CD1c-positive myeloid dendritic cell (primary cell): ENCODE data around the gene CFAP299.
"Not testable (repeated sequence)": the region's sequence is repeated elsewhere in the genome, so short reads cannot be mapped to it uniquely, and the experiment has no call there.

Source experiments
- DNase-seq: peaks from one replicate; pipeline ENCODE4 v3.0.0-alpha.2; 2016; ENCODE audit errors: extremely low spot score

The CFAP299 gene

DNA sequence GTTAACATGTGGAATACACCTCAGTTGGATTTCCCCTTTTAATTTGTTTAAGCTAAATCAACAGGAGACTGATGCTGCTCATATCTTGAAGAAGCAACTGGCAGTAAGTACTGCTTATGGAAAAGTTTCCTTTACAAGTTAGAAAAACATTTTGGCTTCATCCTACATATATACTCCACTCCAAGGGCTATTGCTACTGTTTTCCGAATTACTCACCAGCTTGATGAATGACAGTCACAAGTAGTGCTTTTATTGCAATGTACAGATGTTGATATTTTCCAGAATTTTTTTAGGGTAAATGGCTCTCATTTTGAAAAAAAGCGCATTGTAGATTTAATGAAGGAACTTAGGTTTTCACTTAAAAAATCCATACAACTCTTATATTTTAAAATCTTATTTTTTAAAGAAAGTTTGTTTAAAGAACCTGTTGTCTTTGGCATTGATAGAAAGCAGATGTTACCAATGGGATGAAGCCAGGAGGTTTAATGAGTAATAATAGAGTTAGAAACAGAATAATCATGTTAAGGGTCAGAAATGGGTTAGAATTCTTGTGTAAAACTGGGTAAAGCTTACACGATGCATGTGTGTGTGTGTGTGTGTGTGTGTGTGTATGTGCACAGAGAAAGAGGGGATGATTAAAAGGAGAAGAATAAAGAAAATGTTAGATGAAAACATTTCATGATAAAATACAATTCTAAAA, 272.9 kb downstream of the CFAP299 start:
- no peak for DNase-seq

DNA sequence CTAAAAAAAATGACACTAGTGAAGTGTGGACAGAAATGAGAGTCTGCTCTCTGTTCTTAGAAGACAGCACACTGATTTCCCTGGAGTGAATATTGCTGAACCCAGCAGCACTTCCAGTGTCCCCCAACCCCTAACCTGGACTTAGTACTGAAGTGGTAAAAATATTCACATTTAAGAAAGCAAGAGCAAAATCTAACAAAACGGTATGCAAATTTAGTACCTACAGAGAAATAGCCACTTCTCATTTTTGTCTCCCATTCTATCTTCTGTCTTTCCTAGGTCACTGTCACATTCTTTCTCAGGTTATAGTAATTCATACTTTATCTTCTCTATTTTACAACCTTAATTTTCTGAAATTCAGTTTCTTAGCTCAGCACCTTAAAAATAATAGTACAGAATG, 274.7 kb downstream of the CFAP299 start:
- DNase-seq = no peak

DNA sequence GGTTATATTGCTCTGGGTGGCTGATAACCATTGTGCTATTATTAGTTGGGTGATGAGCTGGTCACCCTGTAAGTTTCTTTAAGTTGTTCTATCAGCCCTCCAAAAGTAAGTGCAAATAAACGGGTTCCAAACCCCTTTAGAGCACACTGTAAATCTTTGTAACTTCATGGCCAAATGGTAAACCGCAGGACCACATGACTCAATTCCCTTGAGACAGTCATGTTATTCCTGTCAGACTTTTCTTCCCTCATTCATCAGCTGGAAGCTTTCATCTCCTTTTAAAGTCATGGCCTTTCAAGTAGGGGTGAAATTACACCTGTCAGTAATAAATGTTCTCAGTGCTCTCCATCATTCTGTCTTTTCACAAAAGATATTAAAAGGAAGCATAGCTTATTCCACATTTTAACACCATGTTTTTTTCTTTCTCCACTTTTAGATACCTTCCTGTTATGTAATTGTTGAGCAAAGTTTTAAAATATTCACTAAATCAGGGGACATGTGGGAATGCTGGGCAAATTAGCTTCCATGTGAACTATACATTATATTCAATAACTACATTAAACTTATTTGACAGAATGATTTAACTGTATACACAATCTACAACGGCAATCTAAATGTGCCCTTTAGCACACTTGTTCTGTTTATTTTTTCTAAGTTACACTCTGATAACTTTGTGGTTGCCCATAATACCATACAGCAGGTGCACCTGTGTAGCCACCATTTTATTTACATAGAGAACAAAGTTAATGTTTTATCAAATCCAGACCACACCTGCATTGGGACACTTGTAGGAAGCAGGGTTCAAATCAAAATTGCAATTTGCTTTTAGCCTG, 275.5 kb downstream of the CFAP299 start:
- no peak for DNase-seq

DNA sequence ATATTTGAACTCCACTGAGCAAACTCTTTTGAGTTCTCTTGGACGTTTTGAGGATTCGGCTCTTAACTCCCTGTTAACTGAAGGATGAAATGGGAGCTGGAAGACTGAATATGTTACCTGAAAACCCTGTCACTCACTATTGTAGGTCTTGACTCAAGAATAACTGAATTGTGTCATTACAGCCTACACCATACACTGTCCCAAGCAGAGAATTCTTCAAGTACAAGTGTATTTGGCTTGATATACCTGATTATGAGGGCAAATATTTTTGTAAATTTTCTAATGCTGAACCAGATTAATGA, 276.1 kb downstream of the CFAP299 start:
- no peak for DNase-seq

DNA sequence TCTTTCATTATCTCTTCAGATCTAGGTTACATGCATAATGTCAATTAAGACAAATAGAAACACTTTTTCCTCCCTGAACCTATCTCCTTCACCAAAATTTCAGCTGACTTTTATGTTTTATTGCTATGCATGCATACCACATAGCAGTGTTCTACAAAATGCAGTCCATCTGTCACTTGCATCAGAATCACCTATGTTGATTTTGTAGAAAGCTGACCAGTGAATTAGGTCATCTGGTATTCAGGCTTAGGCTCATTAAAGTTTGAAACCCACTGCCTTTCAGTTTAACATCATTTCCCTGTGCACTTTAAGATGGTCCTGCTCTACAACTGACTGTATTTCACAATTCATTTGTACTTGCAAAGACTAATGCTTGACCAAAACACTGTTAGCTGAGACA, 277.9 kb downstream of the CFAP299 start:
- no peak for DNase-seq

DNA sequence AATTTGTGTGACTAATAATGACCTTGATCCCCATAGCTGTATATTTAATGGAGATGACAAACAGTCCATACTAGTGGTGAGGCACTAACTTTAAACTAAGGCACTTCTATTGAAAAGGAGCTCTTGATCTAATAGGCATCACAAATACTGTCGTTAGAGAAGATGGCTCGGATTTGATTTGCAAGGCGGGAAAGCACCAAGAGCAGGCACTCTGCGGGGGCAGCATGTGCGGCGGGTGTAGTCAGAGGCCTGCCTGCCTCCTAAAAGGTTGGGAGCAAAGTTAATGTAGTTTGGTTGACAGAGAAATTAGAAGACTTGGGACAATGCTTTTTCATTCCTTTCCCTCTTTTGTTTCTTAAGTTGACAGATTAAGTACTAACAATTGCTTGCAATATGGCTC, 278.8 kb downstream of the CFAP299 start:
- DNase-seq = no peak

DNA sequence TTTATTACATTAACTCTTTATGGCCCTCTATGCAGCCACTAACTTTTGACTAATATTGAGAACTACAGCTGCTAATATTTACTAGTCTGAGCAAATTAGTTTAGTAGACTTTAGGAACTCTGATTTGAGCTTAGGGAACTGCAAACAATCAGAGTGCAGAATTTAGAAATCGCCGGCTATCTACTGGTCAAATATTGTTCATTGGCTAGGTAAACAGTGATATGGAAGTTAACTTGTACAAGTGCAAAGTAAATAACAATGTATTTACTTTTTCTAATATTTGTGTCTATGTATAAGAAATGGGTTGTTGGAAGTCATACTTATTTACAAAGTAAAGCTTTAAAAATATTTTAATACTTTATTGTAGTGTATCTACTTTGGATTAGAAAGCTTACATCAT, 279.6 kb downstream of the CFAP299 start:
- no peak for DNase-seq

DNA sequence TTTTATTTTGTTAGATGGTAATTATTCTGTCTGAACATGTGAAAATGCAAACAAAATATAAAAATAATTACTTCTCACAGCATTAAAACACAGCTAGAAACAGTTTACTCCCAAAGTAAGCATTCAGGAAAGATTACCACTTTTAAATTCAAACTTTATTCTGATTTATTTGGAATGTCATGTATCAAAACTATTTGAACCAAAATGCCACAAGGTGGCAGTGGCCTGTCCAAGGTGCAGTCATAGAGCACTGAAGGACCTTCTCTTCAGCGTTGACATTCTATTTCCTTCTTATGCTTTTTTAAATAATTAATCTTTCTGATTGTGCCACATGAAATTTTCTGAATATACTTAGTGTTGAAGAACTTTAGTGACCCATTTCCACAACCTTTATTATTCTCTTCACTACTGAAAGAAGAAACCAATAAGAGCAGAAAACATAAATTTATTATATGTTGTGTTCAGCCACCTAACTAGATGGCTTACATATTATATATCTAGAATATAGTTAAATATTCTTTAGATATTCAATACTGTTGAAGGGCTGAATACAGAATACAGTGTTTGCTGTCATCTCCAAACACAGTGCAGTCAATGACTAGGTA, 283.6 kb downstream of the CFAP299 start:
- no peak for DNase-seq

DNA sequence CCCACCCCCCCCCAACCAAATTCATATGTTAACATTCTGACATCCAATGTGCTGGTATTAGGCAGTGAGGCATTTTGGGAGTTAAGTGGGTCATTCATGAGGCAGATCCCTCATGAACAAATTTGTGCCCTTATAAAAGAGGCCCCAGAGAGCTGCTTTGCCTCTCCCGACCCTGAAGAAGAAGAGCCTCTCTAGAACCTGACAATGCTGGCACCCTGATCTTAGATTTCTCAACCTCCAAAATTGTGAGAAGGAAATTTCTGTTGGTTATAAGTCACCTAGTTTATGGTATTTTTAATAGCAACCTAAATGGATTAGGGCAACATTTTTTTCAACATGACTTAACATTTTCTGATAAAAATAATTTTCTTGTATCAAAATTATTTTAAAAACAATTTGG, 296.3 kb downstream of the CFAP299 start:
- DNase-seq = no peak

DNA sequence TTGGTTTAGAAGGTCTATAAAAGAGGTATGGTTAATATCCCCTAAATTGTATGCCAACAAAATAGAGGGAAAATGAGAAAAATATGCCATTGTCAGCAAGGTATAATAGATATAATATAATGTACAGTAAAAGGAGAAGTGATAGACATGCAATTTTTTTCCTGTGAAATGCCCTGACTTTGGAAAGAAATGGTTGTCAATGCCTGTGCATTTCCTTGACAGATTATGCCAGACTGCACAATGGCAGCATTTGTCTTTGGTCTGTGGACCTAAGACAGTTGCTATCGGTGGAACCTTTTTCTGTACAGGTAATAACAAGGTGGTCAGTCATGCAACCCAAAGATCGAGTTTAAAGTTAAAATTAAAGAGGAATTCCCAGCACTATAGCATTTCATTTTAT, 301.7 kb downstream of the CFAP299 start:
- DNase-seq = no peak

DNA sequence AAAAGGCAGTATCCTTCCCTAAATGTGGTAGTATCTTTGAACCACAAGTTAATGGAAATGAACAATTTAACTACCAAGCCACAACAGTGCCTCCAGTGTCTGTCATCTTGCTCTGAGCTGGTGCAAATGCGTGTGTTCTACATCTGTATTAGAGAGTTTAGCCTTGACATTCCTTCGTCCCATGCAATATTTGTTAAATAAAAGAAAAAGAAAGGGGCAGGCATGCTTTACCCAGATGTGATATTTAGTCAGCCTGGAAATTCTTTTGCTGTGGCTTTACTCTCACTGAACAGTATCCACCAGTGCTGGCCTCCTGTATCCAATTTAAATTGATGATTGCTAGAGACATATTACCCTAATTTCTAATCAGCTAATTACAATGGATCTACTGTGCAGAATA, 310.5 kb downstream of the CFAP299 start:
- no peak for DNase-seq

DNA sequence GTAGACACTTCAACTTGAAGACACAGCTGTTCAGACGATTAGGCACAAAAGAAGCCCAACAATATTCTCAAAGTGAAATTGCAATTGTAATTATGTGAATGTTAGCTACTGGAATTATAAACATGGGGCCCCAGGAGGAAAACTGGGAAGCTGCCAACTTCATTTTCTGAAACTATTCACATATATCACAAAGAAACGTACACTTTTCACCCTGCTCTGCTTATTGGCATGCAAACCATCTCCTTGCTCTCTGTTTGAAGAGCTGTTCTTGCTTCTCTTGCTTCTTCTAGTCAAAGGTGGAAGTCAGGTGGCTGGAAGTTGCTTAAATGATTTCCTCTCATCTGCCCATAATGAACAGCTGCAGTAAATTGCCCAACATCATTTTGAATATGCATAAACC, 320.1 kb downstream of the CFAP299 start:
- no peak for DNase-seq

DNA sequence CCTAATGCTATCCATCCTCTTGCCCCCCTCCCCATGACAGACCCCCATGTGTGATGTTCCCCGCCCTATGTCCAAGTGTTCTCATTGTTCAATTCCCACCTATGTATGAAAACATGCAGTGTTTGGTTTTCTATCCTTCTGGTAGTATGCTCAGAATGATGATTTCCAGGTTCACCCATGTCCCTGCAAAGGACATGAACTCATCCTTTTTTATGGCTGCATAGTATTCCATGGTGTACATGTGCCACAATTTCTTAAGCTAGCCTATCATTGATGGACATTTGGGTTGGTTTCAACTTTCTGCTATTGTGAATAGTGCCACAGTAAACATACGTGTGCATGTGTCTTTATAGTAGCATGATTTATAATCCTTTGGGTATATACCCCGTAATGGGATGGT, 334.6 kb downstream of the CFAP299 start:
- DNase-seq = not testable (repeated sequence)

DNA sequence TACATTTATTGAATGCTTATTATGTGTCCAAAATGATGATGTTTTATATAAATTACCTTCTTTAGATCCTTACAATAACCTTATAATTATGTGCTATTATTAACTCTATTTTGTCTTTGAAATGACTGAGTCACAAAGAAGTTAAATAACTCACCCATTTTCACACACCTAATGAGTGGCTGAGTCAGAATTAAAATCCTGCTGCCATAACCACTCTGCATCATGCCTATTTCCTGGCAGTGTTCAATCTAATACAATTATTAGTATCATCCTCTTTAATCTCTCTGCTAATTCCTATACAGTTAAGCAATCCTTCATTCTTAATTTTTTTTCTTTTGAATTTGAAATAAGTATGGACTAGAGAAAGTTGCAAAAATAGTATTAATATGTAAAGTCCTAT, 342.9 kb downstream of the CFAP299 start:
- no peak for DNase-seq

DNA sequence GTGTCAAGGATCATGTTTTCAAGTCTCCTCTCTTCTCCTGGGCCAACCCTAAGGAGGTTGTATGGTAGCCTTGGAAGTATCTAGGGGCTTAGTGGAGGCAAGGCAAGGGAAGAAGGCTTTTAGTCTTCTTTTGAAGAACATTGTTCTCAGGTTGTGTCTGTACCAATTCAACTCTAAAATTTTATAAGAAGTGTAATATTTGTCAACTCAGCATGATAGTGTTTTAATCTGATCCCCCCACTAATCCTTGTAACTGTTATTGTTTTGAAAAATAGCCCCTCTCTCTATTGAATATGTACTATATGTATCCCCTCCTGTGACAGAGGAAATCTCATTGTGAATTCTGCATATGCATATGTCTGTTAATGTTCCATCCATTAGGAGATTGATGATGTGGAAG, 345.4 kb downstream of the CFAP299 start:
- DNase-seq = no peak

DNA sequence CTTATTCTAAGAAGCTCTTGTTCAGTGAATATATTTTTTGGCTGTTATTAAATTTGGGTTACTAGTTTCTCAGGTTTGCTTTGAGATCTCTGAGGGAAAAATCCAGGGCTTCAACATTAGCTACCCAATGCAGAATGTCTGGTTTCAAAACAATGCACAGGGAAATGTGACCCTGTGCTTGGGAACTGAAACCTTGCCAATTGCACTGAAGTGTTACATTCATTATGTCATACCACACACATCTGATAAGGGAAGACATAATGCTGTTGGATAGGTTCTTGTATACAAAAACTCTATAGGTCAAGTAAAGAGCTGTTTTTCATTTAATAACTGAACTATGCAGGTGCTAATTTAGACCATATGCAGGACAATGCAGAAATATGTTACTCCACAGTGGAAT, 349.7 kb downstream of the CFAP299 start:
- no peak for DNase-seq

DNA sequence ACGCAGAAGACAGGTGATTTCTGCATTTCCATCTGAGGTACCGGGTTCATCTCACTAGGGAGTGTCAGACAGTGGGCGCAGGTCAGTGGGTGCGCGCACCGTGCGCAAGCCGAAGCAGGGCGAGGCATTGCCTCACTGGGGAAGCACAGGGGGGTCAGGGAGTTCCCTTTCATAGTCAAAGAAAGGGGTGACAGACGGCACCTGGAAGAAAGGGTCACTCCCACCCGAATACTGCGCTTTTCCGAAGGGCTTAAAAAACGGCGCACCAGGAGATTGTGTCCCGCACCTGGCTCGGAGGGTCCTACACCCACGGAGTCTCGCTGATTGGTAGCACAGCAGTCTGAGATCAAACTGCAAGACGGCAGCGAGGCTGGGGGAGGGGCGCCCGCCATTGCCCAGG, 352.2 kb downstream of the CFAP299 start:
- not testable (repeated sequence) for DNase-seq

DNA sequence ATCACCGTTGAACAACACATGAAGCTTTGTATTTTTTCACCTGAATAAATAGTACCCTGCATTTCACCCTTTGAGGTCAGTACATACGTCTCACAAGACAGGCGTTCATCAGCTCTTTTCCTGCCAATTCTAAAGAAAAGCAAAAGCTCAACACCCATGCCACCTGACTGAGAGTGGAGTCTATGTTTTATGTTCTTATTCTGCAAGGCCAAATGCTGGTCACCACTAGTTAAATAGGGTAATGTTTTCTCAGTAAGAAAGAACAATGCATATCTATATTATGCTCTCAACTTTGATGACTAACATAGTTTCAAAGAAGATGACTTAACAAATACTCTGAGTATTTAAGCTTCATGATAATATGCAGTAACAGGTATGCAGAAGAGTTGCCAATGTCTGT, 358.6 kb downstream of the CFAP299 start:
- no peak for DNase-seq

DNA sequence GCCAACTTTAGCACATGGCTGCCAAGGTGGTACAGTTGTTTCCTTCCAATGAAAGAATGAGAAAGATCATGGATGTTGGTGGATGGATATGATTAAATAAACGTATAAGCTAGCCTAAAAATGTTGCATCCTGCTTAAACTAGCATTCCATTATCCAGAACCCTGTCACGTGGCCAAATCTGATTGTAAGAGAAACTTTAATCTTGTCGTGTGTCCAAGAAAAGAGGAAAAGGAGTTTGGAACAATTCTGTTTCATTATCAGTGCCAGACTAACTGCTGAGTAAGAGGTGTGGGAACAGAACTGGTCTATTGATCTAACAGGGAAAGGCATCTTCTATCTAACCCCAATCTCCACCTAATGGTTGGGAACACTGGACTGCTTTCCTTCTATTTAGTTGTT, 369.8 kb downstream of the CFAP299 start:
- no peak for DNase-seq

DNA sequence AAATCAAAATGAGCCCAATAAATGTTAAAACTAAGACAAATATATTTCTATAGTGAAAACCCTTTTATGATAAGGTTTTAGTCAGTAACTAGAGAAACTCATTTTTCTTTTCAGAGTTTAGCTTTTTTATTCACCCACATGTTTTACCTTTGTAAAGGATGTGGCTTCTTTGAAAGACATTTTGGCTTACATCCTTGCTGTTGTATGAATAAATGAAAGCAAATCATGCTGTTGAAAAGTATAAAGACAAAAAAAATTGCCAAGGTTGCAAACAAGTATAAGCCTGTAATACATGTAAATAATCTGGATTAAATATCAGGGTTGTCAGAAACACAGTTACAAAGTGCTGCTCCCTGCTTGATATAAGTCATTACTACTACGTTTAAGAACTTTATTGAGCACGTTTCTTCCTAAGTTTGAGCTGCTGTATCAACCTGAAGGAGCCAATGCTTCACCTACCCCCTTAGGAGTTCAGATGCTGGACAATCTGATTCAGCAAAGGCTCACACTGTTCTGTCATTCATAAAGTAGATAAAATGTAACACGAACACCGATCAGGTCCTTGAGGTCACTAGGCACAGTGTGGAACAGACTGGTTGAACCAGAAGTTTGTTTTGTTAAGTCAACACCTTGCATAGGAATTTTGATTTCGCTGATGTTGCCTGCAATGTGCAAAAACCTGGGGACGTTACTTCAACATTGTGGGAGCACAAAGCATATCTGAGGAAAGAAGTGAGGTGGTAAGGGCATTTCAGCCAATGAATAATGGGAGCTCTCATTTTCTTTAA, 373.7 kb downstream of the CFAP299 start:
- DNase-seq = no peak

DNA sequence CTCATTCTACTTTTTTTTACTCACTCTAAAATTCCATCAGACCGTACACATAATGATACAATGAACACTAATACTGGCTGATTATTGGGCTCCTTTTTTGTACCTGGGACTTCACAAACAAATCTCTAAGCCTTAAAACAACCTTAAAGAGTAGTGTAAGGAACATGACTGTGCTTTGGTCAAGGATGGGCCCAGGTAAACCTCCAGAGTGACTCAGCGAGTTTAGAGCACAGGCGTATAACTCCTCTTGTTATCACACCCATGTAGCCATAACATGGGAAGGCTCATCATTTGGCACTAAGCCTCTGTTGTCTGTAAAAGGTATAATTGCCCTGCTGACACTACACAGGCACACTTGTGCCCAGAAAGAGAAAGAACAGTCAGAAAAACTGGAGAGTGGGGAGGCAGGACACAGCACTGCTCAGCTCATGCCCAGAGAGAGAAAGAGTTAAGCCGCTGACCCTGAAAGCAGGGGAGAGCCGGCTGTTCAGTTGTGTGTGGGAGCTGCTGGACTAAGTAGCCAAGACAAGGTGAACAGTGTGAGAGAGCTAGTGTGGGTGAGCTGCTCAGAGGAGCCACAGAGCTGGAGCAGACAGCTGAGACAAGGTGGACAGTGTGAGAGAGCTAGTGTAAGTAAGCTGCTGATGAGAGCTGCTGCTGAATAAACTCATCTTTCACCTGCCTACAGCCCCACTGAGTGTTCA, 375.4 kb downstream of the CFAP299 start:
- no peak for DNase-seq

DNA sequence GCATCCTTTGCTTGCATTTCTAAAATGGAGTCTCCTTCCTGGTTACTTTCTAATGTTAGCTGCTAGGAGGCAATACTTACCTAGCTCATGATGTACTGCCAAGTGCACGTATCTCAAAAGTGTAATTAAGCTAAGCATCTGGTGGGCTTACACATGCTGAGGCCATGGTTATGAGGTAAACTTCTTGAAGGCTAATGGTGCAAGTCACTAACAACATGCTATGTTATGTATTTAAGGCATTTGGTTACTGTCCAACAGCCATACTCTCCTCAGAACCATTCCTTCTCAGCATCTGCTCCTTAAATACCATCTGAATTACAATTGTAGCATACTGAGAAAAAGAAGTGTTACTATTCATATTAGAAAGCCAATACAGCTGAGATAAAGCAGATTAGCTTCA, 376.4 kb downstream of the CFAP299 start:
- DNase-seq = no peak
